Spleen (tissue), 7 donors: ENCODE data around the gene PDE4B.

ENCODE experiments used
- CTCF ChIP-seq, 11 experiments: fragments of 200-600 bp in 7 of 11; fragments of 450-650 bp in 4 of 11; sonication (generic) in 4 of 11; IDR thresholded peaks in 8 of 11; conservative IDR thresholded peaks in 3 of 11; 1 replicate in 7 of 11; 2 replicates in 4 of 11; pipeline versions ENCODE4 v1.4.0 to v1.8.0; 2016 to 2021; ENCODE audit warnings: antibody characterized with exemption in 11 of 11, inconsistent platforms in 4 of 11, mild to moderate bottlenecking in 1 of 11
- POLR2AphosphoS5 ChIP-seq, 3 donors: sonication (generic); formaldehyde crosslinking; IDR thresholded peaks; one replicate each; pipeline ENCODE4 v1.5.1; 2017; ENCODE audit warnings: antibody characterized with exemption in 3 of 3
- donor health status: DM: no; HTN: no; CAD: no; lungs with moderate emphysema.
- donor health status: DM: no; HTN: no; CAD: no.
- donor health status: DM: no; HTN: no; CAD: no.

GRCh38 chr1:65896721-65897120 lies 104.0 kb downstream of the PDE4B start:
- TF ChIP-seq CTCF (IDR thresholded peaks at IDR 0.05 in 8 of 11, conservative IDR thresholded peaks at IDR 0.05 in 3 of 11), result no peak
- no peak for TF ChIP-seq POLR2AphosphoS5 (IDR thresholded peaks at IDR 0.05)
